HL-60 (cell line): ENCODE results near the gene DMBT1.

ENCODE experiments used
- GABPA ChIP-seq: IDR thresholded peaks from 2 replicates; pipeline ENCODE4 v1.6.1; 2012; ENCODE audit warnings: low read depth
- POLR2AphosphoS5 ChIP-seq: IDR thresholded peaks from 2 replicates; pipeline ENCODE4 v1.6.1; 2012; ENCODE audit warnings: low read depth
- TF ChIP-seq, protein P1 (sequence below): IDR thresholded peaks from one replicate; pipeline ENCODE4 v1.5.1; 2011; ENCODE audit warnings: low read length, control low read depth, inconsistent platforms; ENCODE audit not compliant: insufficient read depth
- TF ChIP-seq, protein P2 (sequence below): IDR thresholded peaks from 2 replicates; pipeline ENCODE4 v1.6.1; 2012; ENCODE audit warnings: low read depth; ENCODE audit not compliant: insufficient replicate concordance

DNA sequence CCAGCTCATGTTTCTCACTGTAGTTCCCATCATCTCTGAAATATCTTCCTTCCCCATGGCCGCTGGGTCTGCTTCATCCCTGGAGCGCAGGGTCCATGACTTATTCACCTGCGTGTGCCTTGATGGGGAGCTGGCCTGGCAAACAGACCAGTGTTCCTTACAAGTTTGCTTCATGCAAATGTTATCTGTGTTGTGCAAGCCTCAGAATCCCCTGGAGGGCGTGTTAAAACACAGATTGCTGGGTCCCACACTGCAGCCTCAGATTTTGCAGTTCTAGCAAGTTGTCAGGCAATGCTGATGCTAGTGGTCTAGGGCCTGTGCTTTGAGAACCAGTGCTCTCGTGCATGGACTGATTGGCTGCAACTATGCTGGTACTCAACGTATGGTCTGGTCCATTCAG, 7.2 kb upstream of the DMBT1 start:
- TF ChIP-seq POLR2AphosphoS5 (no peak), GABPA (no peak)
- TF ChIP-seq, protein P1, sequence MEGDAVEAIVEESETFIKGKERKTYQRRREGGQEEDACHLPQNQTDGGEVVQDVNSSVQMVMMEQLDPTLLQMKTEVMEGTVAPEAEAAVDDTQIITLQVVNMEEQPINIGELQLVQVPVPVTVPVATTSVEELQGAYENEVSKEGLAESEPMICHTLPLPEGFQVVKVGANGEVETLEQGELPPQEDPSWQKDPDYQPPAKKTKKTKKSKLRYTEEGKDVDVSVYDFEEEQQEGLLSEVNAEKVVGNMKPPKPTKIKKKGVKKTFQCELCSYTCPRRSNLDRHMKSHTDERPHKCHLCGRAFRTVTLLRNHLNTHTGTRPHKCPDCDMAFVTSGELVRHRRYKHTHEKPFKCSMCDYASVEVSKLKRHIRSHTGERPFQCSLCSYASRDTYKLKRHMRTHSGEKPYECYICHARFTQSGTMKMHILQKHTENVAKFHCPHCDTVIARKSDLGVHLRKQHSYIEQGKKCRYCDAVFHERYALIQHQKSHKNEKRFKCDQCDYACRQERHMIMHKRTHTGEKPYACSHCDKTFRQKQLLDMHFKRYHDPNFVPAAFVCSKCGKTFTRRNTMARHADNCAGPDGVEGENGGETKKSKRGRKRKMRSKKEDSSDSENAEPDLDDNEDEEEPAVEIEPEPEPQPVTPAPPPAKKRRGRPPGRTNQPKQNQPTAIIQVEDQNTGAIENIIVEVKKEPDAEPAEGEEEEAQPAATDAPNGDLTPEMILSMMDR, result no peak
- TF ChIP-seq, protein P2, sequence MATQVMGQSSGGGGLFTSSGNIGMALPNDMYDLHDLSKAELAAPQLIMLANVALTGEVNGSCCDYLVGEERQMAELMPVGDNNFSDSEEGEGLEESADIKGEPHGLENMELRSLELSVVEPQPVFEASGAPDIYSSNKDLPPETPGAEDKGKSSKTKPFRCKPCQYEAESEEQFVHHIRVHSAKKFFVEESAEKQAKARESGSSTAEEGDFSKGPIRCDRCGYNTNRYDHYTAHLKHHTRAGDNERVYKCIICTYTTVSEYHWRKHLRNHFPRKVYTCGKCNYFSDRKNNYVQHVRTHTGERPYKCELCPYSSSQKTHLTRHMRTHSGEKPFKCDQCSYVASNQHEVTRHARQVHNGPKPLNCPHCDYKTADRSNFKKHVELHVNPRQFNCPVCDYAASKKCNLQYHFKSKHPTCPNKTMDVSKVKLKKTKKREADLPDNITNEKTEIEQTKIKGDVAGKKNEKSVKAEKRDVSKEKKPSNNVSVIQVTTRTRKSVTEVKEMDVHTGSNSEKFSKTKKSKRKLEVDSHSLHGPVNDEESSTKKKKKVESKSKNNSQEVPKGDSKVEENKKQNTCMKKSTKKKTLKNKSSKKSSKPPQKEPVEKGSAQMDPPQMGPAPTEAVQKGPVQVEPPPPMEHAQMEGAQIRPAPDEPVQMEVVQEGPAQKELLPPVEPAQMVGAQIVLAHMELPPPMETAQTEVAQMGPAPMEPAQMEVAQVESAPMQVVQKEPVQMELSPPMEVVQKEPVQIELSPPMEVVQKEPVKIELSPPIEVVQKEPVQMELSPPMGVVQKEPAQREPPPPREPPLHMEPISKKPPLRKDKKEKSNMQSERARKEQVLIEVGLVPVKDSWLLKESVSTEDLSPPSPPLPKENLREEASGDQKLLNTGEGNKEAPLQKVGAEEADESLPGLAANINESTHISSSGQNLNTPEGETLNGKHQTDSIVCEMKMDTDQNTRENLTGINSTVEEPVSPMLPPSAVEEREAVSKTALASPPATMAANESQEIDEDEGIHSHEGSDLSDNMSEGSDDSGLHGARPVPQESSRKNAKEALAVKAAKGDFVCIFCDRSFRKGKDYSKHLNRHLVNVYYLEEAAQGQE, result no peak
